H1 (cell line): Measurements from ENCODE around the gene TMEM185B. TPM values are rescaled to one million over a fixed set of nuclear protein-coding genes. Genes with fewer than 3 reads are reported as not detected.

Source experiments
- CTCF ChIA-PET: fragments of 300-600 bp; sonication (Branson Sonifier 250); formaldehyde crosslinking; loops from one replicate; lab custom pipeline; 2021; ENCODE audit not compliant: partially characterized antibody; lab: Charles Lee
- POLR2A ChIA-PET: fragments of 300-600 bp; sonication (Branson Sonifier 250); formaldehyde crosslinking; loops from one replicate; lab custom pipeline; 2021; ENCODE audit warnings: inconsistent platforms; ENCODE audit not compliant: partially characterized antibody; lab: Charles Lee
- DNase-seq, 2 experiments: peaks; one replicate each; pipeline versions ENCODE4 v3.0.0 to v3.0.0-alpha.2; 2010 to 2022; ENCODE audit warnings: low spot score in 2 of 2, low read depth in 1 of 2, mixed read lengths in 1 of 2
- FAIRE-seq: peaks from 2 replicates; lab custom pipeline; 2011; peaks lifted over from hg19 to GRCh38; lab: Jason Lieb, UNC
- H2AFZ ChIP-seq: 2 replicates; pipeline ENCODE4 v1.8.1; 2012; ENCODE audit warnings: low read length, inconsistent platforms
- H2AK5ac ChIP-seq: 2 replicates; pipeline ENCODE4 v1.6.1; 2013; ENCODE audit warnings: low read depth, low read length
- H2BK120ac ChIP-seq: replicated peaks from 2 replicates; pipeline ENCODE3; 2013; ENCODE audit warnings: low read depth, low read length, inconsistent platforms
- H2BK12ac ChIP-seq: 2 replicates; pipeline ENCODE4 v1.6.1; 2013; ENCODE audit warnings: low read depth, low read length
- H2BK15ac ChIP-seq: 2 replicates; pipeline ENCODE4 v1.6.1; 2013; ENCODE audit warnings: low read length
- H2BK20ac ChIP-seq: 2 replicates; pipeline ENCODE4 v1.6.1; 2013; ENCODE audit warnings: low read length
- H2BK5ac ChIP-seq: 2 replicates; pipeline ENCODE4 v1.6.1; 2013; ENCODE audit warnings: low read depth, low read length
- H3K14ac ChIP-seq: 2 replicates; pipeline ENCODE4 v1.6.1; 2013; ENCODE audit warnings: inconsistent platforms; ENCODE audit not compliant: insufficient read length
- H3K18ac ChIP-seq: 2 replicates; pipeline ENCODE4 v1.6.1; 2013; ENCODE audit warnings: low read length; ENCODE audit errors: extremely low read depth
- H3K23ac ChIP-seq: 2 replicates; pipeline ENCODE4 v1.6.1; 2013; ENCODE audit warnings: inconsistent platforms; ENCODE audit not compliant: insufficient read length
- H3K23me2 ChIP-seq: 2 replicates; pipeline ENCODE4 v1.6.1; 2013; ENCODE audit warnings: low read depth, low read length
- H3K27ac ChIP-seq: 2 replicates; pipeline ENCODE4 v1.6.1; 2011; ENCODE audit warnings: low read depth, low read length, inconsistent platforms
- H3K27me3 ChIP-seq, 4 experiments: replicated peaks in 1 of 4; 1 replicate in 1 of 4; 2 replicates in 3 of 4; pipeline versions ENCODE4 v1.6.1 to v1.8.1; 2011 to 2013; ENCODE audit warnings: low read length in 3 of 4, mild to moderate bottlenecking in 3 of 4, inconsistent platforms in 2 of 4, mixed read lengths in 2 of 4, moderate library complexity in 1 of 4; ENCODE audit not compliant: control insufficient read depth in 3 of 4, insufficient read depth in 3 of 4; ENCODE audit errors: extremely low read depth in 1 of 4
- H3K36me3 ChIP-seq, 4 experiments: 2 replicates each; pipeline versions ENCODE4 v1.6.1 to v1.8.1; 2011 to 2013; ENCODE audit warnings: mild to moderate bottlenecking in 4 of 4, low read length in 3 of 4, moderate library complexity in 2 of 4, control low read depth in 1 of 4, inconsistent platforms in 1 of 4; ENCODE audit not compliant: insufficient read depth in 4 of 4, control insufficient read depth in 2 of 4
- H3K4ac ChIP-seq: replicated peaks from 2 replicates; pipeline ENCODE3; 2013; ENCODE audit warnings: low read length, low read depth, mixed read lengths, inconsistent platforms; ENCODE audit not compliant: insufficient read length
- H3K4me1 ChIP-seq, 4 experiments: replicated peaks in 1 of 4; 1 replicate in 1 of 4; 2 replicates in 3 of 4; pipeline versions ENCODE4 v1.6.1 to v1.8.1; 2011 to 2013; ENCODE audit warnings: low read length in 3 of 4, inconsistent platforms in 2 of 4, mixed read lengths in 1 of 4; ENCODE audit not compliant: insufficient read depth in 4 of 4, control insufficient read depth in 3 of 4
- H3K4me2 ChIP-seq, 2 experiments: 2 replicates each; pipeline versions ENCODE4 v1.6.1 to v1.8.1; 2011 to 2013; ENCODE audit warnings: low read depth in 2 of 2, low read length in 2 of 2, control low read depth in 1 of 2, inconsistent platforms in 1 of 2, mild to moderate bottlenecking in 1 of 2; ENCODE audit not compliant: insufficient read depth in 1 of 2
- H3K4me3 ChIP-seq, 4 experiments: fragments of 200-600, 300-600 bp in 1 of 4; sonication (generic), shearing (Covaris generic), sonication (Bioruptor Twin) in 1 of 4; 2 replicates each; pipeline versions ENCODE4 v1.5.1 to v1.8.1; 2011 to 2016; ENCODE audit warnings: low read length in 4 of 4, low read depth in 3 of 4, control low read depth in 2 of 4, inconsistent platforms in 2 of 4, mild to moderate bottlenecking in 2 of 4, mixed read lengths in 1 of 4, moderate library complexity in 1 of 4; ENCODE audit not compliant: insufficient read depth in 2 of 4; ENCODE audit errors: extremely low read depth in 1 of 4
- H3K56ac ChIP-seq: replicated peaks from 2 replicates; pipeline ENCODE3; 2013; ENCODE audit warnings: low read depth, mild to moderate bottlenecking, mixed read lengths, low read length, inconsistent platforms; ENCODE audit not compliant: insufficient read length
- H3K79me1 ChIP-seq: 2 replicates; pipeline ENCODE4 v1.6.1; 2013; ENCODE audit warnings: low read depth, low read length, control low read depth
- H3K79me2 ChIP-seq, 2 experiments: 2 replicates each; pipeline versions ENCODE4 v1.6.1 to v1.8.1; 2012 to 2013; ENCODE audit warnings: low read length in 2 of 2, mild to moderate bottlenecking in 2 of 2, inconsistent platforms in 1 of 2; ENCODE audit not compliant: insufficient read depth in 2 of 2, control insufficient read depth in 1 of 2
- H3K9ac ChIP-seq, 4 experiments: replicated peaks in 1 of 4; 1 replicate in 1 of 4; 2 replicates in 3 of 4; pipeline versions ENCODE4 v1.6.1 to v1.8.1; 2011 to 2013; ENCODE audit warnings: low read depth in 3 of 4, low read length in 3 of 4, control low read depth in 2 of 4, mild to moderate bottlenecking in 2 of 4, moderate library complexity in 2 of 4, inconsistent platforms in 1 of 4; ENCODE audit errors: extremely low read depth in 1 of 4
- H3K9me3 ChIP-seq, 2 experiments: 2 replicates each; pipeline versions ENCODE4 v1.6.1 to v1.8.1; 2012 to 2013; ENCODE audit warnings: mild to moderate bottlenecking in 2 of 2, moderate library complexity in 2 of 2, control low read depth in 1 of 2, inconsistent platforms in 1 of 2, low read depth in 1 of 2, low read length in 1 of 2, mixed read lengths in 1 of 2; ENCODE audit not compliant: insufficient read depth in 2 of 2
- H4K20me1 ChIP-seq, 2 experiments: replicated peaks in 1 of 2; 2 replicates each; pipeline versions ENCODE3 to v1.8.1; 2011 to 2013; ENCODE audit warnings: inconsistent platforms in 2 of 2, low read length in 2 of 2, mild to moderate bottlenecking in 1 of 2; ENCODE audit not compliant: insufficient read depth in 2 of 2, control insufficient read depth in 1 of 2
- H4K5ac ChIP-seq: 2 replicates; pipeline ENCODE4 v1.6.1; 2013; ENCODE audit warnings: low read length, low read depth, mixed read lengths, inconsistent platforms; ENCODE audit not compliant: insufficient read length
- H4K8ac ChIP-seq: 2 replicates; pipeline ENCODE4 v1.8.0; 2013; ENCODE audit warnings: mild to moderate bottlenecking, moderate library complexity, low read length, inconsistent platforms; ENCODE audit not compliant: insufficient read depth; ENCODE audit errors: extremely low read depth
- H4K91ac ChIP-seq: replicated peaks from 2 replicates; pipeline ENCODE3; 2013; ENCODE audit warnings: low read length, mixed read lengths, inconsistent platforms; ENCODE audit not compliant: insufficient read length
- CHD1 ChIP-seq: IDR thresholded peaks from 2 replicates; pipeline ENCODE4 v1.6.1; 2012; ENCODE audit warnings: low read depth, low read length, improper control_type of control experiment
- GABPA ChIP-seq: IDR thresholded peaks from 2 replicates; pipeline ENCODE4 v1.6.1; 2011; ENCODE audit warnings: mild to moderate bottlenecking, low read length, moderate library complexity, borderline replicate concordance; ENCODE audit not compliant: insufficient read depth
- JUN ChIP-seq: IDR thresholded peaks from 2 replicates; pipeline ENCODE4 v1.6.1; 2011; ENCODE audit warnings: low read depth, mild to moderate bottlenecking, improper control_type of control experiment, low read length
- MAX ChIP-seq: IDR thresholded peaks from 2 replicates; pipeline ENCODE4 v1.6.1; 2012; ENCODE audit warnings: inconsistent platforms
- SP1 ChIP-seq: IDR thresholded peaks from 2 replicates; pipeline ENCODE4 v1.6.1; 2011; ENCODE audit warnings: low read depth, low read length
- SP2 ChIP-seq: IDR thresholded peaks from 2 replicates; pipeline ENCODE4 v1.6.1; 2012; ENCODE audit warnings: mild to moderate bottlenecking, low read length, inconsistent platforms
- TBP ChIP-seq: IDR thresholded peaks from 2 replicates; pipeline ENCODE4 v1.6.1; 2011; ENCODE audit warnings: low read depth, low read length, improper control_type of control experiment
- WGBS, 2 experiments: shearing (Covaris generic) in 1 of 2; methylation state at CpG; one replicate each; pipeline versions ENCODE4 v1.1.6 to v1.1.7; 2013 to 2015; ENCODE audit warnings: low lambda C conversion rate in 2 of 2, mixed read lengths in 2 of 2, inconsistent platforms in 1 of 2, low coverage in 1 of 2, missing lambda C conversion rate in 1 of 2; ENCODE audit not compliant: insufficient replicate concordance in 2 of 2, insufficient coverage in 1 of 2, insufficient read length in 1 of 2; ENCODE audit errors: extremely low coverage in 1 of 2, missing lambda C conversion rate in 1 of 2; 5-methylcytosine and 5-hydroxymethylcytosine counted together
- polyA plus RNA-seq, 7 experiments: library from polyadenylated mRNA; depleted of rRNA in 3 of 7; stranded (reverse) in 5 of 7; unstranded in 2 of 7; fragments of >200 nt in 5 of 7; fragments of 200-250 nt in 2 of 7; gene quantifications; 1 replicate in 5 of 7; 2 replicates in 1 of 7; 4 replicates in 1 of 7; pipeline versions ENCODE4 v1.2.1 to v1.2.3, GENCODE V29; 2011 to 2013; ENCODE audit warnings: missing spikeins in 2 of 7, mixed read lengths in 2 of 7
- total RNA-seq: library from RNA; stranded (reverse); fragmentation: NEBNext Ultra II Directional; extraction: Animal tissue kit (Norgen Biotek cat#: 25700); gene quantifications from 2 replicates; pipeline ENCODE4 v1.2.1, GENCODE V29; 2021

TMEM185B gene
- total and polyA plus RNA-seq, 2 of the 8 experiments (the other 6 are each of a cell fraction or from before 2014, with no cell fraction given): 13.5 to 14.0 TPM

- DNase-seq: no peak
- TF ChIP-seq GABPA (no peak), SP2 (no peak), MAX (no peak), SP1 (0 out of 2 replicates have a peak, but pooled peaks have one; percentile 16), CHD1 (no peak), TBP (no peak), JUN (no peak)
- Histone ChIP-seq H2BK120ac (no peak overlapping the region), H3K9ac (no peak overlapping the region), H4K91ac (no peak overlapping the region), H3K4ac (no peak overlapping the region), H2BK15ac (no peak overlapping the region), H3K79me1 (no peaks in the 10 kb centered on the region), H4K8ac (no peak overlapping the region), H3K18ac (no peak overlapping the region), H4K5ac (no peak overlapping the region), H2AFZ (no peak overlapping the region), H2BK5ac (no peak overlapping the region), H3K36me3 (no peaks in the 10 kb centered on the region), H2BK12ac (no peak overlapping the region), H3K23ac (no peak overlapping the region), H3K4me1 (no peaks in the 10 kb centered on the region), H3K14ac (no peak overlapping the region), H3K27ac (no peak overlapping the region), H3K56ac (no peak overlapping the region), H3K4me3 (no peak overlapping the region), H3K79me2 (no peaks in the 10 kb centered on the region), H3K27me3 (no peaks in the 10 kb centered on the region), H3K9me3 (peaks cover 0 to 4% of the 10 kb centered on the region in 2 experiments; a peak in 1 of 4 replicates), H2AK5ac (no peak overlapping the region), H3K23me2 (no peaks in the 10 kb centered on the region), H2BK20ac (no peak overlapping the region), H4K20me1 (no peaks in the 10 kb centered on the region), H3K4me2 (no peak overlapping the region)
- POLR2A ChIA-PET: interaction anchor here (0.8 kb wide), 1 partner anchor 22 kb away, joined by 3 read pairs; no protein-coding TSS in a partner anchor
- CTCF ChIA-PET: interaction anchor here (0.7 to 2.2 kb wide), 3 partner anchors 14 to 93 kb away, joined by 3 to 8 read pairs (median 3); no protein-coding TSS in a partner anchor
- no peak for FAIRE-seq
- 91% methylated on average over 11 of the region's 11 CpGs; no CpG with 5 or more reads in 1 of the 2 experiments for WGBS, 2 experiments
Measured at GRCh38 chr2:120269076-120269744, 46.0 kb upstream of the TMEM185B start.
